Measurements from ENCODE around the gene MRPS6.

GRCh38 chr21:34191876-34192275, 118.5 kb downstream of the MRPS6 start:
- TF ChIP-seq RXRA (IDR thresholded peaks at IDR 0.05) (no peak), CTCF (IDR thresholded peaks at IDR 0.05; ENCODE audit: low read depth, low read length, missing input control) (no peak)

Measured in liver (tissue), 3 donors.